Body of pancreas (tissue), 4 donors: ENCODE measurements around the gene SREBF2.

Experiments
- CTCF ChIP-seq, 7 experiments: fragments of 450-650 bp in 4 of 7; fragments of 200-600 bp in 3 of 7; sonication (generic) in 3 of 7; IDR thresholded peaks; one replicate each; pipeline ENCODE4 v1.5.1; 2016 to 2019; ENCODE audit warnings: antibody characterized with exemption in 7 of 7
- POLR2A ChIP-seq, 3 donors: fragments of 450-650 bp; IDR thresholded peaks; one replicate each; pipeline ENCODE4 v1.6.1; 2016; ENCODE audit warnings: antibody characterized with exemption in 3 of 3, mild to moderate bottlenecking in 2 of 3

- no peak for TF ChIP-seq CTCF (IDR thresholded peaks at IDR 0.05)
- no peak for TF ChIP-seq POLR2A (IDR thresholded peaks at IDR 0.05)
Measured at GRCh38 chr22:41813726-41814410, 19.0 kb upstream of the SREBF2 start.
